Smooth muscle cell of the coronary artery (primary cell): ENCODE measurements around the gene DNAI7. TPM values are rescaled to one million over a fixed set of nuclear protein-coding genes. Genes with fewer than 3 reads are reported as not detected.

Experiments used
- total RNA-seq: library from RNA; depleted of rRNA; stranded (reverse); fragments of >200 nt; gene quantifications from 2 replicates; pipeline ENCODE4 v1.2.3, GENCODE V29; 2014; ENCODE audit warnings: low replicate concordance

The DNAI7 gene
- 0.08 and 0.12 TPM in 2 replicates for total RNA-seq

GRCh38 chr12:25195056-25195971 lies at the start of gene DNAI7, which contains the start of gene ETFRF1:
Gene DNAI7 (minus strand): TSS chr12:25195160. CDS start chr12:25195078, 82 bp downstream.
Gene ETFRF1 (plus strand): TSS chr12:25195237. CDS start chr12:25203957, 8,720 bp downstream.

Other genes with a start within 250 kb of the DNAI7 start
- gene BCAT1, start 246.1 kb downstream of the DNAI7 start, total RNA-seq: 73.4 and 81.8 TPM in 2 replicates
- 6.2 and 12.5 TPM in 2 replicates for gene ETFRF1, start 77 bp upstream of the DNAI7 start, total RNA-seq
- gene KRAS, start 55.8 kb upstream of the DNAI7 start, total RNA-seq: 4.9 and 10.1 TPM in 2 replicates